Left renal pelvis (tissue), 4 donors: ENCODE measurements around the gene KRTAP5-6. TPM values are rescaled to one million over a fixed set of nuclear protein-coding genes. Genes with fewer than 3 reads are reported as not detected.

Experiments
- DNase-seq, 4 donors: peaks; one replicate each; pipeline ENCODE4 v3.0.0-alpha.2; 2013; ENCODE audit warnings: low read depth in 4 of 4, low spot score in 3 of 4
- polyA plus RNA-seq, 4 donors: library from polyadenylated mRNA; unstranded; fragments of 120-200 nt; gene quantifications; one replicate each; pipeline ENCODE4 v1.2.1, GENCODE V29; 2013; ENCODE audit not compliant: insufficient read length in 4 of 4

Gene KRTAP5-6
- polyA plus RNA-seq, 4 donors: not detected

- no peak for DNase-seq
Measured at GRCh38 chr11:1701091-1701807, 4.3 kb downstream of the KRTAP5-6 start.

- DNase-seq: no peak
Measured at GRCh38 chr11:1702506-1702905, 5.5 kb downstream of the KRTAP5-6 start.

- DNase-seq: no peak
Measured at GRCh38 chr11:1703146-1703545, 6.2 kb downstream of the KRTAP5-6 start.

- DNase-seq: no peak
Measured at GRCh38 chr11:1705126-1706052, 8.4 kb downstream of the KRTAP5-6 start.

GRCh38 chr11:1706634-1707400, 9.8 kb downstream of the KRTAP5-6 start:
- no peak for DNase-seq

- no peak for DNase-seq
Measured at GRCh38 chr11:1707751-1708150, 10.8 kb downstream of the KRTAP5-6 start.

GRCh38 chr11:1708716-1709115, 11.7 kb downstream of the KRTAP5-6 start:
- DNase-seq: no peak

- DNase-seq: no peak
Measured at GRCh38 chr11:1714908-1715885, 18.2 kb downstream of the KRTAP5-6 start.

GRCh38 chr11:1717745-1718144, 20.8 kb downstream of the KRTAP5-6 start:
- DNase-seq: no peak

- no peak for DNase-seq
Measured at GRCh38 chr11:1718326-1718725, 21.3 kb downstream of the KRTAP5-6 start.

- DNase-seq: no peak
Measured at GRCh38 chr11:1719781-1720180, 22.8 kb downstream of the KRTAP5-6 start.

GRCh38 chr11:1727096-1727690, 30.2 kb downstream of the KRTAP5-6 start:
- no peak for DNase-seq

GRCh38 chr11:1727861-1728260, 30.9 kb downstream of the KRTAP5-6 start:
- no peak for DNase-seq

GRCh38 chr11:1728301-1728700, 31.3 kb downstream of the KRTAP5-6 start:
- no peak for DNase-seq

GRCh38 chr11:1728931-1729691, 32.1 kb downstream of the KRTAP5-6 start:
- DNase-seq: no peak

- DNase-seq: no peak
Measured at GRCh38 chr11:1729692-1730011, 32.7 kb downstream of the KRTAP5-6 start.

GRCh38 chr11:1730059-1730629, 33.1 kb downstream of the KRTAP5-6 start:
- no peak for DNase-seq

GRCh38 chr11:1731451-1732059, 34.6 kb downstream of the KRTAP5-6 start:
- no peak for DNase-seq
